DND-41 (cell line): ENCODE results near the gene PAN3.

Experiments
- ATAC-seq: fragments of 200-7000 bp; cut with Tn5 transposase; 3 replicates; pipeline ENCODE4 v1.9.1; 2021; ENCODE audit warnings: low read depth; ENCODE audit not compliant: insufficient read depth
- DNase-seq: peaks from one replicate; pipeline ENCODE4 v3.0.0-alpha.2; 2020
- H2AFZ ChIP-seq: 2 replicates; pipeline ENCODE4 v1.6.0; 2012; ENCODE audit warnings: low read depth, low read length
- H3K27ac ChIP-seq: 2 replicates; pipeline ENCODE4 v1.5.1; 2012; ENCODE audit warnings: low read length, inconsistent platforms
- H3K27me3 ChIP-seq: fragments of 200-600 bp; sonication (generic); 2 replicates; pipeline ENCODE4 v1.6.0; 2012; ENCODE audit warnings: low read length, mild to moderate bottlenecking, inconsistent platforms; ENCODE audit not compliant: insufficient read depth, poor library complexity
- H3K36me3 ChIP-seq: 2 replicates; pipeline ENCODE4 v1.5.1; 2012; ENCODE audit warnings: low read length, inconsistent platforms; ENCODE audit not compliant: insufficient read depth
- H3K4me1 ChIP-seq: 2 replicates; pipeline ENCODE4 v1.5.1; 2012; ENCODE audit warnings: mild to moderate bottlenecking, low read length; ENCODE audit not compliant: insufficient read depth
- H3K4me2 ChIP-seq: 2 replicates; pipeline ENCODE4 v1.6.0; 2012; ENCODE audit warnings: mild to moderate bottlenecking, moderate library complexity, low read length, inconsistent platforms; ENCODE audit not compliant: insufficient read depth
- H3K4me3 ChIP-seq, 2 experiments: fragments of 200-600 bp in 1 of 2; shearing (Covaris generic) in 1 of 2; 2 replicates each; pipeline ENCODE4 v1.5.1; 2012 to 2016; ENCODE audit warnings: inconsistent platforms in 2 of 2, low read length in 2 of 2, mild to moderate bottlenecking in 2 of 2, low read depth in 1 of 2, moderate library complexity in 1 of 2
- H3K79me2 ChIP-seq: 2 replicates; pipeline ENCODE4 v1.6.0; 2012; ENCODE audit warnings: low read length, inconsistent platforms; ENCODE audit not compliant: insufficient read depth
- H3K9ac ChIP-seq: 2 replicates; pipeline ENCODE4 v1.6.0; 2012; ENCODE audit warnings: low read depth, mild to moderate bottlenecking, inconsistent platforms, low read length, moderate library complexity
- H3K9me3 ChIP-seq: 2 replicates; pipeline ENCODE4 v1.5.1; 2012; ENCODE audit warnings: low read length, moderate library complexity, mild to moderate bottlenecking, inconsistent platforms; ENCODE audit not compliant: insufficient read depth, severe bottlenecking
- H4K20me1 ChIP-seq: 2 replicates; pipeline ENCODE4 v1.6.0; 2012; ENCODE audit warnings: low read length; ENCODE audit not compliant: insufficient read depth
- EZH2 ChIP-seq: IDR thresholded peaks from 3 replicates; pipeline ENCODE4 v1.6.1; 2012; ENCODE audit warnings: borderline replicate concordance, low read depth, mild to moderate bottlenecking, moderate library complexity, low read length, inconsistent platforms; ENCODE audit not compliant: severe bottlenecking
- TF ChIP-seq, protein P1 (sequence below): IDR thresholded peaks from 2 replicates; pipeline ENCODE4 v1.5.1; 2012; ENCODE audit warnings: borderline replicate concordance, low read length, moderate library complexity, mild to moderate bottlenecking; ENCODE audit not compliant: poor library complexity, severe bottlenecking; ENCODE audit errors: extremely low read depth

Gene PAN3

DNA sequence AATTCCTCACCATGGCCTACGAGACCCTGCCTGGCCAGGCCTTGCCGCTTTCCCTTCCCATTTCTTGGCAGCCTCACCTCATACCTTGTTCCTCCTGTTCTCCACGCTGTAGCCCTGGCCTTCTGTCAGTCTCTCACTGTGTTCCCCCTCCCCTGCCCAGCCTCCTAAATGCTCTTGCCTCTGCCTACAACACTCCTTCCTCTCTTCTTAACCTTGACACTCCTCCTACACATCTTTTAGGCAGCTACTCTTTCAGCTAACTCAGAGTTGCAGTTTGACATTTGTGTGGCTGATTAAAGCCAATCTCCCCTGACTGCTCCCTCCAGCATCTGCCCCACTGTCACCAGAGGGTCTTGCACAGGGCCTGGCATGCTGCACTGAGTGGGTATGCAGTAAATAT, 205.8 kb downstream of the PAN3 start:
- ATAC-seq (no peak), DNase-seq (no peak)
- no peak overlapping the region for H3K4me2 ChIP-seq
- H3K9me3 ChIP-seq: no peaks in the 10 kb centered on the region
- no peak overlapping the region for H2AFZ ChIP-seq
- H3K4me1 ChIP-seq: peaks cover 14% of the 10 kb centered on the region
- no peaks in the 10 kb centered on the region for H3K36me3 ChIP-seq
- H4K20me1 ChIP-seq: no peaks in the 10 kb centered on the region; the same call in 1 of the 2 replicates
- no peak for TF ChIP-seq EZH2
- TF ChIP-seq, protein P1, sequence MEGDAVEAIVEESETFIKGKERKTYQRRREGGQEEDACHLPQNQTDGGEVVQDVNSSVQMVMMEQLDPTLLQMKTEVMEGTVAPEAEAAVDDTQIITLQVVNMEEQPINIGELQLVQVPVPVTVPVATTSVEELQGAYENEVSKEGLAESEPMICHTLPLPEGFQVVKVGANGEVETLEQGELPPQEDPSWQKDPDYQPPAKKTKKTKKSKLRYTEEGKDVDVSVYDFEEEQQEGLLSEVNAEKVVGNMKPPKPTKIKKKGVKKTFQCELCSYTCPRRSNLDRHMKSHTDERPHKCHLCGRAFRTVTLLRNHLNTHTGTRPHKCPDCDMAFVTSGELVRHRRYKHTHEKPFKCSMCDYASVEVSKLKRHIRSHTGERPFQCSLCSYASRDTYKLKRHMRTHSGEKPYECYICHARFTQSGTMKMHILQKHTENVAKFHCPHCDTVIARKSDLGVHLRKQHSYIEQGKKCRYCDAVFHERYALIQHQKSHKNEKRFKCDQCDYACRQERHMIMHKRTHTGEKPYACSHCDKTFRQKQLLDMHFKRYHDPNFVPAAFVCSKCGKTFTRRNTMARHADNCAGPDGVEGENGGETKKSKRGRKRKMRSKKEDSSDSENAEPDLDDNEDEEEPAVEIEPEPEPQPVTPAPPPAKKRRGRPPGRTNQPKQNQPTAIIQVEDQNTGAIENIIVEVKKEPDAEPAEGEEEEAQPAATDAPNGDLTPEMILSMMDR: no peak
- no peaks in the 10 kb centered on the region for H3K79me2 ChIP-seq
- H3K27me3 ChIP-seq: no peaks in the 10 kb centered on the region
- H3K9ac ChIP-seq: no peak overlapping the region
- no peak overlapping the region for H3K4me3 ChIP-seq
- no peak overlapping the region for H3K27ac ChIP-seq
